Middle frontal gyrus (tissue), 1 donor: Measurements from ENCODE around the gene DOK3.

Experiments used
- DNase-seq: peaks from one replicate; pipeline ENCODE4 v3.0.0-alpha.2; 2015; ENCODE audit warnings: low spot score; ENCODE audit errors: extremely low spot score

The DOK3 gene

GRCh38 chr5:177483994-177484901, 25.4 kb downstream of the DOK3 start:
- DNase-seq = no peak

GRCh38 chr5:177483042-177483441, 26.6 kb downstream of the DOK3 start:
- DNase-seq = no peak

GRCh38 chr5:177482359-177482795, 27.2 kb downstream of the DOK3 start:
- no peak for DNase-seq

GRCh38 chr5:177479774-177480173, 29.9 kb downstream of the DOK3 start:
- no peak for DNase-seq

GRCh38 chr5:177478711-177479646, 30.6 kb downstream of the DOK3 start:
- DNase-seq = no peak

GRCh38 chr5:177477701-177478477, 31.7 kb downstream of the DOK3 start:
- no peak for DNase-seq

- DNase-seq = no peak
Measured at GRCh38 chr5:177476531-177477233, 32.9 kb downstream of the DOK3 start.

GRCh38 chr5:177475563-177476427, 33.8 kb downstream of the DOK3 start:
- no peak for DNase-seq

- DNase-seq = no peak
Measured at GRCh38 chr5:177474846-177475562, 34.6 kb downstream of the DOK3 start.

GRCh38 chr5:177474002-177474476, 35.6 kb downstream of the DOK3 start:
- no peak for DNase-seq

GRCh38 chr5:177473443-177474001, 36.1 kb downstream of the DOK3 start, which contains the start of gene DBN1:
Gene DBN1 (minus strand): TSS chr5:177473634. CDS start chr5:177473521, 113 bp downstream.
- no peak for DNase-seq

- DNase-seq = no peak
Measured at GRCh38 chr5:177472460-177473442, 36.9 kb downstream of the DOK3 start.

- no peak for DNase-seq
Measured at GRCh38 chr5:177471610-177472356, 37.8 kb downstream of the DOK3 start.

- no peak for DNase-seq
Measured at GRCh38 chr5:177470759-177471536, 38.7 kb downstream of the DOK3 start.

- no peak for DNase-seq
Measured at GRCh38 chr5:177469750-177470525, 39.7 kb downstream of the DOK3 start.
